ENCODE results near the gene SYNJ1. TPM values are rescaled to one million over a fixed set of nuclear protein-coding genes. Genes with fewer than 3 reads are reported as not detected.

The SYNJ1 gene
- total and polyA plus RNA-seq, 7 donors = 5.9 to 14.8 (median 10.8) TPM

GRCh38 chr21:32708069-32708468, 19.7 kb downstream of the SYNJ1 start:
- intact Hi-C loops (cut with DNase I) = no loop called here
- Histone ChIP-seq H3K27ac (no peak overlapping the region), H3K27me3 (ENCODE audit: insufficient read depth in 3 of 3, low read length in 2 of 3) (no peaks in the 10 kb centered on the region), H3K4me3 (no peak overlapping the region), H3K4me1 (peaks cover 7% of the 10 kb centered on the region), H3K36me3 (ENCODE audit: insufficient read depth in 1 of 2, low read depth in 1 of 2) (no peaks in the 10 kb centered on the region), H3K9me3 (no peaks in the 10 kb centered on the region)
- WGBS, 3 donors = 73 to 77% (median 76%) methylated on average over 6 of the region's 6 CpGs
- ATAC-seq (no peak), DNase-seq (no peak)
- TF ChIP-seq CTCF (IDR thresholded peaks at IDR 0.05) = no peak

- Histone ChIP-seq H3K27me3 (ENCODE audit: insufficient read depth in 3 of 3, low read length in 2 of 3) (no peaks in the 10 kb centered on the region), H3K4me3 (no peak overlapping the region), H3K9me3 (no peaks in the 10 kb centered on the region), H3K27ac (no peak overlapping the region), H3K36me3 (ENCODE audit: insufficient read depth in 1 of 2, low read depth in 1 of 2) (no peaks in the 10 kb centered on the region), H3K4me1 (peaks cover 7% of the 10 kb centered on the region)
- WGBS, 3 donors = 91 to 96% (median 92%) methylated on average over 4 of the region's 4 CpGs
- intact Hi-C loops (cut with DNase I) = no loop called here
- DNase-seq (no peak), ATAC-seq (no peak)
- TF ChIP-seq CTCF (IDR thresholded peaks at IDR 0.05) = no peak
Measured at GRCh38 chr21:32705901-32706300, 21.9 kb downstream of the SYNJ1 start.

- no peak overlapping the region for H3K4me3 ChIP-seq
- H3K27ac ChIP-seq = no peak overlapping the region
- DNase-seq (no peak), ATAC-seq (no peak)
- H3K9me3 ChIP-seq = no peaks in the 10 kb centered on the region
- H3K4me1 ChIP-seq = no peaks in the 10 kb centered on the region
- H3K36me3 ChIP-seq (ENCODE audit: insufficient read depth in 1 of 2, low read depth in 1 of 2) = peaks cover 0 to 3% of the 10 kb centered on the region in 2 donors
- intact Hi-C loops (cut with DNase I) = no loop called here
- H3K27me3 ChIP-seq (ENCODE audit: insufficient read depth in 3 of 3, low read length in 2 of 3) = no peaks in the 10 kb centered on the region
- no peak for TF ChIP-seq CTCF (IDR thresholded peaks at IDR 0.05)
- 97 to 99% (median 97%) methylated on average over 1 of the region's 1 CpG for WGBS, 3 donors
Measured at GRCh38 chr21:32705139-32705538, 22.7 kb downstream of the SYNJ1 start.

GRCh38 chr21:32702702-32703101, 25.1 kb downstream of the SYNJ1 start:
- intact Hi-C loops (cut with DNase I) = no loop called here
- no peaks in the 10 kb centered on the region for H3K4me1 ChIP-seq
- no peak overlapping the region for H3K4me3 ChIP-seq
- no peak for ATAC-seq
- H3K36me3 ChIP-seq (ENCODE audit: insufficient read depth in 1 of 2, low read depth in 1 of 2) = peaks cover 7 to 16% of the 10 kb centered on the region in 2 donors
- DNase-seq = no peak
- no peak for TF ChIP-seq CTCF (IDR thresholded peaks at IDR 0.05)
- WGBS, 3 donors = 38 to 47% (median 40%) methylated on average over 4 of the region's 4 CpGs
- no peak overlapping the region for H3K27ac ChIP-seq
- H3K27me3 ChIP-seq (ENCODE audit: insufficient read depth in 3 of 3, low read length in 2 of 3) = no peaks in the 10 kb centered on the region
- no peaks in the 10 kb centered on the region for H3K9me3 ChIP-seq

- Histone ChIP-seq H3K4me1 (no peaks in the 10 kb centered on the region), H3K27me3 (ENCODE audit: insufficient read depth in 3 of 3, low read length in 2 of 3) (no peaks in the 10 kb centered on the region), H3K27ac (no peak overlapping the region), H3K9me3 (no peaks in the 10 kb centered on the region), H3K36me3 (ENCODE audit: insufficient read depth in 1 of 2, low read depth in 1 of 2) (peaks cover 7 to 27% of the 10 kb centered on the region in 2 donors), H3K4me3 (no peak overlapping the region)
- no peak for TF ChIP-seq CTCF (IDR thresholded peaks at IDR 0.05)
- ATAC-seq (no peak), DNase-seq (no peak)
- WGBS, 3 donors = 73 to 86% (median 81%) methylated on average over 8 of the region's 8 CpGs
- intact Hi-C loops (cut with DNase I) = no loop called here
Measured at GRCh38 chr21:32698971-32699693, 28.7 kb downstream of the SYNJ1 start.

All from psoas muscle (tissue), 8 donors.